Keratinocyte (primary cell): ENCODE measurements around the gene RPL18.

Source experiments
- EZH2 ChIP-seq: IDR thresholded peaks from one replicate; pipeline ENCODE4 v1.6.1; 2012; ENCODE audit warnings: inconsistent platforms, mild to moderate bottlenecking, low read length, moderate library complexity
- TF ChIP-seq, protein P1 (sequence below), 3 experiments: IDR thresholded peaks in 1 of 3; conservative IDR thresholded peaks in 1 of 3; optimal IDR thresholded peaks in 1 of 3; 2 replicates in 2 of 3; 3 replicates in 1 of 3; pipeline versions ENCODE3 to v1.5.1; 2011; ENCODE audit warnings: low read length in 3 of 3, mild to moderate bottlenecking in 3 of 3, moderate library complexity in 2 of 3, control low read depth in 1 of 3, inconsistent platforms in 1 of 3; ENCODE audit not compliant: insufficient read depth in 2 of 3; ENCODE audit errors: extremely low read depth in 1 of 3

DNA sequence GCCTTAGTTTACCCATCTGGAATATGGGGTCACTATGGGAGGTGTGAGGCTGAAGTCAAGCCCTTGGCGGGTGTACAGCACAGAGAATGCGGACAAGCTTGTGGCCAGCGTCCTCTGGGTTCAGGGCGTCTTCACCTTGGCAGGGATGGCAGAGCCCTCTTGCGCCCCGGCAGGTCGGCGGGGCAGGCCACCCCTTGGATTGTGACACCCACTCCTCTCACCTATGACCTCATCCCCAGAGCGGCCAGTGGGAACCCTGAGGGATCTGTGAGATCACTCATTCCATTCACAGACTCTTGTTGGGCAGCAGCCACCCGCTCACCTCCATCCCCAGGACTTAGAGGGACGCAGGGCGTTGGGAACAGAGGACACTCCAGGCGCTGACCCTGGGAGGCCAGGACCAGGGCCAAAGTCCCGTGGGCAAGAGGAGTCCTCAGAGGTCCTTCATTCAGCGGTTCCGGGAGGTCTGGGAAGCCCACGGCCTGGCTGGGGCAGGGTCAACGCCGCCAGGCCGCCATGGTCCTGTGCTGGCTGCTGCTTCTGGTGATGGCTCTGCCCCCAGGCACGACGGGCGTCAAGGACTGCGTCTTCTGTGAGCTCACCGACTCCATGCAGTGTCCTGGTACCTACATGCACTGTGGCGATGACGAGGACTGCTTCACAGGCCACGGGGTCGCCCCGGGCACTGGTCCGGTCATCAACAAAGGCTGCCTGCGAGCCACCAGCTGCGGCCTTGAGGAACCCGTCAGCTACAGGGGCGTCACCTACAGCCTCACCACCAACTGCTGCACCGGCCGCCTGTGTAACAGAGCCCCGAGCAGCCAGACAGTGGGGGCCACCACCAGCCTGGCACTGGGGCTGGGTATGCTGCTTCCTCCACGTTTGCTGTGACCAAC is 12.3 kb downstream of the RPL18 start, which contains the start of gene SPACA4:
- TF ChIP-seq EZH2: no peak
- TF ChIP-seq, protein P1, sequence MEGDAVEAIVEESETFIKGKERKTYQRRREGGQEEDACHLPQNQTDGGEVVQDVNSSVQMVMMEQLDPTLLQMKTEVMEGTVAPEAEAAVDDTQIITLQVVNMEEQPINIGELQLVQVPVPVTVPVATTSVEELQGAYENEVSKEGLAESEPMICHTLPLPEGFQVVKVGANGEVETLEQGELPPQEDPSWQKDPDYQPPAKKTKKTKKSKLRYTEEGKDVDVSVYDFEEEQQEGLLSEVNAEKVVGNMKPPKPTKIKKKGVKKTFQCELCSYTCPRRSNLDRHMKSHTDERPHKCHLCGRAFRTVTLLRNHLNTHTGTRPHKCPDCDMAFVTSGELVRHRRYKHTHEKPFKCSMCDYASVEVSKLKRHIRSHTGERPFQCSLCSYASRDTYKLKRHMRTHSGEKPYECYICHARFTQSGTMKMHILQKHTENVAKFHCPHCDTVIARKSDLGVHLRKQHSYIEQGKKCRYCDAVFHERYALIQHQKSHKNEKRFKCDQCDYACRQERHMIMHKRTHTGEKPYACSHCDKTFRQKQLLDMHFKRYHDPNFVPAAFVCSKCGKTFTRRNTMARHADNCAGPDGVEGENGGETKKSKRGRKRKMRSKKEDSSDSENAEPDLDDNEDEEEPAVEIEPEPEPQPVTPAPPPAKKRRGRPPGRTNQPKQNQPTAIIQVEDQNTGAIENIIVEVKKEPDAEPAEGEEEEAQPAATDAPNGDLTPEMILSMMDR (optimal IDR thresholded peaks at IDR 0.05 in 1 of 3, IDR thresholded peaks at IDR 0.05 in 1 of 3, conservative IDR thresholded peaks at IDR 0.05 in 1 of 3; ENCODE audit: extremely low read depth in 1 of 3, insufficient read depth in 2 of 3, low read length in 3 of 3): no peak
